DND-41 (cell line): ENCODE measurements around the gene KAZALD1.

Experiments used
- CTCF ChIP-seq: IDR thresholded peaks from 2 replicates; pipeline ENCODE4 v1.5.1; 2012; ENCODE audit warnings: borderline replicate concordance, low read length, moderate library complexity, mild to moderate bottlenecking; ENCODE audit not compliant: poor library complexity, severe bottlenecking; ENCODE audit errors: extremely low read depth
- EZH2 ChIP-seq: IDR thresholded peaks from 3 replicates; pipeline ENCODE4 v1.6.1; 2012; ENCODE audit warnings: borderline replicate concordance, low read depth, mild to moderate bottlenecking, moderate library complexity, low read length, inconsistent platforms; ENCODE audit not compliant: severe bottlenecking

- no peak for TF ChIP-seq CTCF
- TF ChIP-seq EZH2: no peak
Observed at GRCh38 chr10:101096378-101096777, 34.6 kb downstream of the KAZALD1 start.
